ENCODE data around the gene MRPS6. TPM values are rescaled to one million over a fixed set of nuclear protein-coding genes. Genes with fewer than 3 reads are reported as not detected.

Gene MRPS6
- total RNA-seq, 1 experiment from 2014 or later = 115 TPM

GRCh38 chr21:34128124-34128523, 54.7 kb downstream of the MRPS6 start:
- no peak for DNase-seq (ENCODE audit: low spot score)
- H3K4me1 ChIP-seq (ENCODE audit: insufficient read depth, low read length, poor library complexity, severe bottlenecking) = peaks cover 36% of the 10 kb centered on the region
- intact Hi-C loops (cut with micrococcal nuclease; ENCODE audit: unreplicated experiment) = no loop called here
- H3K4me3 ChIP-seq (ENCODE audit: low read depth, low read length, poor library complexity, severe bottlenecking) = no peak overlapping the region
- BruUV-seq (replicated peaks) = no TSS peak
- TF ChIP-seq EZH2 (IDR thresholded peaks at IDR 0.05; ENCODE audit: borderline replicate concordance, low read depth, low read length, poor library complexity, severe bottlenecking) (no peak), CTCF (conservative IDR thresholded peaks at IDR 0.05; ENCODE audit: low read depth, low read length) (no peak)
- H3K27ac ChIP-seq (ENCODE audit: low read depth, low read length, poor library complexity, severe bottlenecking) = no peak overlapping the region
- no peaks in the 10 kb centered on the region for H3K27me3 ChIP-seq (replicated peaks; ENCODE audit: insufficient read depth, low read depth, low read length, poor library complexity)
- ChIA-PET POLR2A (ENCODE audit: low non-redundant PET) (no interaction called here), CTCF (no interaction called here)
- H3K9me3 ChIP-seq (ENCODE audit: low read depth, low read length, poor library complexity, severe bottlenecking) = no peaks in the 10 kb centered on the region
- H3K36me3 ChIP-seq (ENCODE audit: insufficient read depth, low read length, poor library complexity, severe bottlenecking) = no peaks in the 10 kb centered on the region

- H3K36me3 ChIP-seq (ENCODE audit: insufficient read depth, low read length, poor library complexity, severe bottlenecking) = no peaks in the 10 kb centered on the region
- H3K27ac ChIP-seq (ENCODE audit: low read depth, low read length, poor library complexity, severe bottlenecking) = peak overlapping the region; percentile 80
- no peak overlapping the region for H3K4me3 ChIP-seq (ENCODE audit: low read depth, low read length, poor library complexity, severe bottlenecking)
- no peak for DNase-seq (ENCODE audit: low spot score)
- CTCF ChIA-PET = interaction anchor here (0.9 to 1.0 kb wide), 3 partner anchors 73 to 227 kb away, joined by 3 to 4 read pairs (median 3); no protein-coding TSS in a partner anchor
- no peaks in the 10 kb centered on the region for H3K27me3 ChIP-seq (replicated peaks; ENCODE audit: insufficient read depth, low read depth, low read length, poor library complexity)
- TF ChIP-seq CTCF (conservative IDR thresholded peaks at IDR 0.05; ENCODE audit: low read depth, low read length) = no peak
- H3K4me1 ChIP-seq (ENCODE audit: insufficient read depth, low read length, poor library complexity, severe bottlenecking) = peaks cover 36% of the 10 kb centered on the region
- BruUV-seq (replicated peaks) = no TSS peak
- intact Hi-C loops (cut with micrococcal nuclease; ENCODE audit: unreplicated experiment) = no loop called here
- no peaks in the 10 kb centered on the region for H3K9me3 ChIP-seq (ENCODE audit: low read depth, low read length, poor library complexity, severe bottlenecking)
- POLR2A ChIA-PET (ENCODE audit: low non-redundant PET) = no interaction called here
Measured at GRCh38 chr21:34128674-34129038, 55.3 kb downstream of the MRPS6 start.

- ChIA-PET CTCF (interaction anchor here (0.9 to 1.0 kb wide), 3 partner anchors 72 to 227 kb away, joined by 3 to 4 read pairs (median 3); no protein-coding TSS in a partner anchor), POLR2A (ENCODE audit: low non-redundant PET) (interaction anchor here (0.5 kb wide), 1 partner anchor 50 kb away, joined by 9 read pairs; no protein-coding TSS in a partner anchor)
- intact Hi-C loops (cut with micrococcal nuclease; ENCODE audit: unreplicated experiment) = no loop called here
- Histone ChIP-seq H3K27me3 (replicated peaks; ENCODE audit: insufficient read depth, low read depth, low read length, poor library complexity) (no peaks in the 10 kb centered on the region), H3K36me3 (ENCODE audit: insufficient read depth, low read length, poor library complexity, severe bottlenecking) (no peaks in the 10 kb centered on the region), H3K4me3 (ENCODE audit: low read depth, low read length, poor library complexity, severe bottlenecking) (peak overlapping the region; percentile 25), H3K4me1 (ENCODE audit: insufficient read depth, low read length, poor library complexity, severe bottlenecking) (peaks cover 36% of the 10 kb centered on the region), H3K27ac (ENCODE audit: low read depth, low read length, poor library complexity, severe bottlenecking) (peak overlapping the region; percentile 80), H3K9me3 (ENCODE audit: low read depth, low read length, poor library complexity, severe bottlenecking) (no peaks in the 10 kb centered on the region)
- BruUV-seq (replicated peaks) = no TSS peak
- peak; percentile 94 for DNase-seq (ENCODE audit: low spot score)
- TF ChIP-seq CTCF (conservative IDR thresholded peaks at IDR 0.05; ENCODE audit: low read depth, low read length) = peak; percentile 70
- TF ChIP-seq EZH2 (IDR thresholded peaks at IDR 0.05; ENCODE audit: borderline replicate concordance, low read depth, low read length, poor library complexity, severe bottlenecking) = no peak
Measured at GRCh38 chr21:34129039-34129891, 55.9 kb downstream of the MRPS6 start.
